ENCODE results near the gene FLYWCH2.

Gene FLYWCH2

DNA sequence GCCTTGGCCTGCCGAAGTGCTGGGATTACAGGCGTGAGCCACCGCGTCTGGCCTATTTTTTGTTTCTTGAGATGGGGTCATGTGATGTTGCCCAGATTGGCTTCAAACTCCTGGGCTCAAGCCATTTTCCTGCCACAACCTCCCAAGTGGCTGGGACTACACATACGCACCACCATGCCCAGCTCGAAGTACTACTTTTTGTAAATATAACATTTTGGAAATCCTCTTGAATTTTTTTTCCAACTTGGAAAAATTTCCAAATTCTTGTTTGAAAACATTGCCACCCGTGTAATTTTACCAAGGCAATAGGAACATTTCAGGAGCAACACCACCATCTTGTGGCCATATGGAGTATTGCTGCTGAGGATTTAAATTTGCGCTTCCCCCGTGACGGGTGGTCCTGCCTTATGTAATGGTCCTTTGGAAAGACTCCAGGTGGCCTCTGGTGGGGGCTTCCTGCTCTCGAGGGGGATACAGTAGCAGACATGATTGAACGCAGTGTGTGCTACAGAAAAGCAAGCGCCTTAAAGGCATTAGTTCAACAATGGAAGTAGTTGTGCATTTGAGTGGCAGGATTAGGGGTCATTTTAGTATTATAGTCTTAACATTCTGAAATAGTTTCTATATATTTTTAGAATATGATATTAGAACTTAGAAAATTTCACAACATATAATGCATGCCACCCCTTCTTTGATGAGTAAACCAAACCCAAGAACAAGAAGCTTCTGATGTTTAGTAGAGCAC, 36.7 kb downstream of the FLYWCH2 start:
- H3K4me3 ChIP-seq (ENCODE audit: low read depth, low read length), result no peak overlapping the region
- peaks cover 15% of the 10 kb centered on the region for H3K36me3 ChIP-seq
- H3K27me3 ChIP-seq (ENCODE audit: insufficient read depth, low read depth, severe bottlenecking), result no peaks in the 10 kb centered on the region
- peak; percentile 50 for DNase-seq
- H3K27ac ChIP-seq, result peak overlapping the region; percentile 37
- TF ChIP-seq, protein P1, sequence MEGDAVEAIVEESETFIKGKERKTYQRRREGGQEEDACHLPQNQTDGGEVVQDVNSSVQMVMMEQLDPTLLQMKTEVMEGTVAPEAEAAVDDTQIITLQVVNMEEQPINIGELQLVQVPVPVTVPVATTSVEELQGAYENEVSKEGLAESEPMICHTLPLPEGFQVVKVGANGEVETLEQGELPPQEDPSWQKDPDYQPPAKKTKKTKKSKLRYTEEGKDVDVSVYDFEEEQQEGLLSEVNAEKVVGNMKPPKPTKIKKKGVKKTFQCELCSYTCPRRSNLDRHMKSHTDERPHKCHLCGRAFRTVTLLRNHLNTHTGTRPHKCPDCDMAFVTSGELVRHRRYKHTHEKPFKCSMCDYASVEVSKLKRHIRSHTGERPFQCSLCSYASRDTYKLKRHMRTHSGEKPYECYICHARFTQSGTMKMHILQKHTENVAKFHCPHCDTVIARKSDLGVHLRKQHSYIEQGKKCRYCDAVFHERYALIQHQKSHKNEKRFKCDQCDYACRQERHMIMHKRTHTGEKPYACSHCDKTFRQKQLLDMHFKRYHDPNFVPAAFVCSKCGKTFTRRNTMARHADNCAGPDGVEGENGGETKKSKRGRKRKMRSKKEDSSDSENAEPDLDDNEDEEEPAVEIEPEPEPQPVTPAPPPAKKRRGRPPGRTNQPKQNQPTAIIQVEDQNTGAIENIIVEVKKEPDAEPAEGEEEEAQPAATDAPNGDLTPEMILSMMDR (IDR thresholded peaks at IDR 0.05; ENCODE audit: low read depth, low read length), result peak; percentile 61
- H3K9me3 ChIP-seq (ENCODE audit: severe bottlenecking), result no peaks in the 10 kb centered on the region

GRCh38 chr16:2923481-2923880, 40.5 kb downstream of the FLYWCH2 start:
- no peak for DNase-seq
- H3K4me3 ChIP-seq (ENCODE audit: low read depth, low read length), result no peak overlapping the region
- TF ChIP-seq, protein P1 (IDR thresholded peaks at IDR 0.05; ENCODE audit: low read depth, low read length), result no peak
- peaks cover 10% of the 10 kb centered on the region for H3K36me3 ChIP-seq
- no peaks in the 10 kb centered on the region for H3K9me3 ChIP-seq (ENCODE audit: severe bottlenecking)
- no peak overlapping the region for H3K27ac ChIP-seq
- H3K27me3 ChIP-seq (ENCODE audit: insufficient read depth, low read depth, severe bottlenecking), result no peaks in the 10 kb centered on the region

GRCh38 chr16:2924901-2925755, 42.1 kb downstream of the FLYWCH2 start:
- Histone ChIP-seq H3K27ac (no peak overlapping the region), H3K36me3 (peaks cover 8% of the 10 kb centered on the region), H3K27me3 (ENCODE audit: insufficient read depth, low read depth, severe bottlenecking) (no peaks in the 10 kb centered on the region), H3K9me3 (ENCODE audit: severe bottlenecking) (no peaks in the 10 kb centered on the region), H3K4me3 (ENCODE audit: low read depth, low read length) (no peak overlapping the region)
- DNase-seq, result no peak
- TF ChIP-seq, protein P1 (IDR thresholded peaks at IDR 0.05; ENCODE audit: low read depth, low read length), result no peak

DNA sequence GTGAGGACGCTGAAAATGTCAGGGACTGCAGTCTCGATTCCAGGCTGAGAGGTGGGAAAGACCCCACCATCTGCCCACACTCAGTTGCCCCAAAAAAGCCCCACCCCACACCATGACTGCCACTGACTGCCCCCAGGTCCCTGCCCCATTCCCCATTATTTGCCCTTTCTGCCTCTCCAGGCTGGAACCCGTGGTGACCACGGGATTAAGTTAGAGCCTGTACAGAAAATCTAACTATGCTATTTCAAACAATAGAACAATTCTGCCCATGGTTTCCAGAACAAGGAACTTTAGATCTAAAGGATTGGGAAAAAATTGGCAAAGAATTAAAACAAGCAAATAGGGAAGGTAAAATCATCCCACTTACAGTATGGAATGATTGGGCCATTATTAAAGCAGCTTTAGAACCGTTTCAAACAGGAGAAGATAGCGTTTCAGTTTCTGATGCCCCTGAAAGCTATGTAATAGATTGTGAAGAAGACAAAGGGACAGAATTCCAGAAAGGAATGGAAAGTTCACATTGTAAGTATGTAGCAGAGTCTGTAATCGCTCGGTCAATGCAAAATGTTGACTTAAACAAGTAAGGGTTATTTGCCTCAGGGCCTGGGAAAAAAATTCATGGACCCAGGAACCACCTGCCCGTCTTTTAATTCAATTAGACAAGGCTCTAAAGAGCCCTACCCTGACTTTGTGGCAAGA, 43.1 kb downstream of the FLYWCH2 start:
- DNase-seq, result no peak
- H3K9me3 ChIP-seq (ENCODE audit: severe bottlenecking), result no peaks in the 10 kb centered on the region
- H3K27ac ChIP-seq, result no peak overlapping the region
- peaks cover 16% of the 10 kb centered on the region for H3K36me3 ChIP-seq
- no peaks in the 10 kb centered on the region for H3K27me3 ChIP-seq (ENCODE audit: insufficient read depth, low read depth, severe bottlenecking)
- H3K4me3 ChIP-seq (ENCODE audit: low read depth, low read length), result no peak overlapping the region
- TF ChIP-seq, protein P1 (IDR thresholded peaks at IDR 0.05; ENCODE audit: low read depth, low read length), result no peak

DNA sequence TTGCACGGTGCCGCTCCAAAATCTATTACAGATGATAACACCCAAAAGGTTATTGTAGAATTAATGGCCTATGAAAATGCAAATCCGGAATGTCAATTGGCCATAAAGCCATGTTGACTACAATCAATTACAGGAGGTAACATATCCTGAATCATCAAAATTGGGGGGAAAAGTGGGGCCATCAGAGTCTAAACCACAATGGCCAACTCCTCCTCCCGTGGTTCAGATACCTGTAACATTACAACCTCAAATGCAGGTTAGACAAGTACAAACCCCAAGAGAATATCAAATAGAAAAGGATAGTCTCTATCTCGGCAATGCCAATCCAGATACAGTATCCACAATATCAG, 43.6 kb downstream of the FLYWCH2 start:
- H3K27me3 ChIP-seq (ENCODE audit: insufficient read depth, low read depth, severe bottlenecking), result no peaks in the 10 kb centered on the region
- TF ChIP-seq, protein P1 (IDR thresholded peaks at IDR 0.05; ENCODE audit: low read depth, low read length), result no peak
- H3K9me3 ChIP-seq (ENCODE audit: severe bottlenecking), result no peaks in the 10 kb centered on the region
- no peak for DNase-seq
- no peak overlapping the region for H3K4me3 ChIP-seq (ENCODE audit: low read depth, low read length)
- H3K36me3 ChIP-seq, result peaks cover 16% of the 10 kb centered on the region
- no peak overlapping the region for H3K27ac ChIP-seq

Data from WERI-Rb-1 (cell line).